Esophagus muscularis mucosa (tissue), 4 donors: ENCODE data around the gene KCNJ12.

Experiments
- CTCF ChIP-seq, 3 experiments: fragments of 200-600 bp in 2 of 3; fragments of 450-650 bp in 1 of 3; sonication (generic) in 2 of 3; IDR thresholded peaks; one replicate each; pipeline ENCODE4 v1.5.1; 2017 to 2019; ENCODE audit warnings: antibody characterized with exemption in 3 of 3, mild to moderate bottlenecking in 2 of 3, moderate library complexity in 1 of 3
- EP300 ChIP-seq: sonication (generic); formaldehyde crosslinking; IDR thresholded peaks from one replicate; pipeline ENCODE4 v1.6.1; 2017; ENCODE audit warnings: antibody characterized with exemption
- POLR2A ChIP-seq: fragments of 450-650 bp; IDR thresholded peaks from one replicate; pipeline ENCODE4 v1.6.1; 2017; ENCODE audit warnings: antibody characterized with exemption, moderate library complexity, mild to moderate bottlenecking, low read depth
- POLR2AphosphoS5 ChIP-seq, 2 donors: sonication (generic); formaldehyde crosslinking; IDR thresholded peaks; one replicate each; pipeline ENCODE4 v1.6.1; 2017; ENCODE audit warnings: antibody characterized with exemption in 2 of 2

- TF ChIP-seq POLR2A (no peak), EP300 (no peak), POLR2AphosphoS5 (IDR thresholded peaks at IDR 0.05) (no peak), CTCF (IDR thresholded peaks at IDR 0.05) (no peak)
Measured at GRCh38 chr17:21388066-21388465, 11.9 kb downstream of the KCNJ12 start.
